AG04450 (cell line): ENCODE measurements around the gene ATOSB. TPM values are rescaled to one million over a fixed set of nuclear protein-coding genes. Genes with fewer than 3 reads are reported as not detected.

Source experiments
- CTCF ChIA-PET: fragments of 300-600, 350-600 bp; formaldehyde crosslinking; extraction: SDS; loops from one replicate; lab custom pipeline; 2022; ENCODE audit warnings: antibody characterized with exemption, inconsistent platforms; lab: Charles Lee
- POLR2A ChIA-PET: fragments of 350-600 bp; formaldehyde crosslinking; extraction: SDS; loops from one replicate; lab custom pipeline; 2021; ENCODE audit warnings: antibody characterized with exemption, inconsistent platforms; lab: Yijun Ruan, JAX
- DNase-seq: peaks from one replicate; pipeline ENCODE4 v3.0.0-alpha.2; 2011; ENCODE audit warnings: low read depth, low spot score
- H3K27ac ChIP-seq: one replicate; pipeline ENCODE4 v1.5.1; 2012; ENCODE audit warnings: low read depth, low read length, control low read depth
- H3K27me3 ChIP-seq: one replicate; pipeline ENCODE4 v1.6.0; 2012; ENCODE audit warnings: low read length; ENCODE audit not compliant: control insufficient read depth, insufficient read depth
- H3K4me3 ChIP-seq: 2 replicates; pipeline ENCODE4 v1.5.1; 2011; ENCODE audit warnings: mild to moderate bottlenecking, low read depth, low read length, control low read depth
- H3K9me3 ChIP-seq: 2 replicates; pipeline ENCODE4 v1.5.1; 2012; ENCODE audit warnings: low read length; ENCODE audit not compliant: control insufficient read depth, insufficient read depth
- CTCF ChIP-seq: IDR thresholded peaks from 2 replicates; pipeline ENCODE4 v1.5.1; 2011; ENCODE audit warnings: low read depth, low read length, control low read depth, inconsistent platforms
- polyA plus RNA-seq: library from polyadenylated mRNA; depleted of rRNA; stranded (reverse); fragments of >200 nt; gene quantifications from 2 replicates; pipeline ENCODE4 v1.2.3, GENCODE V29; 2011

ATOSB gene
- polyA plus RNA-seq, 1 experiment = 20.4 TPM

- Histone ChIP-seq H3K4me3 (no peak overlapping the region), H3K27ac (no peak overlapping the region), H3K9me3 (no peaks in the 10 kb centered on the region), H3K27me3 (no peaks in the 10 kb centered on the region)
- no peak for DNase-seq
- ChIA-PET POLR2A (no interaction called here), CTCF (no interaction called here)
- TF ChIP-seq CTCF = no peak
Measured at GRCh38 chr9:35089434-35089833, 26.2 kb downstream of the ATOSB start.

- TF ChIP-seq CTCF = no peak
- POLR2A ChIA-PET = no interaction called here
- CTCF ChIA-PET = interaction anchor here (1.0 kb wide), 1 partner anchor 12 kb away, joined by 3 read pairs; no protein-coding TSS in a partner anchor
Measured at GRCh38 chr9:35085078-35085477, 30.6 kb downstream of the ATOSB start.

GRCh38 chr9:35079426-35080341 lies 36.0 kb downstream of the ATOSB start, which contains the start of gene FANCG:
TSS of gene FANCG (minus strand) at chr9:35079942. CDS start at chr9:35079524, 418 bp downstream.
- no peak for TF ChIP-seq CTCF
- Histone ChIP-seq H3K9me3 (no peaks in the 10 kb centered on the region), H3K27ac (peak within 1 kb of the TSS; percentile 47), H3K27me3 (no peaks in the 10 kb centered on the region), H3K4me3 (peak within 1 kb of the TSS; percentile 81)
- CTCF ChIA-PET = interaction anchor here (0.7 to 2.6 kb wide), 6 partner anchors 15 to 445 kb away, joined by 3 to 15 read pairs (median 10); partner anchors contain the start of genes PIGO and STOML2
- POLR2A ChIA-PET = interaction anchor here (0.6 to 1.4 kb wide), 6 partner anchors 7 to 45 kb away, joined by 3 to 12 read pairs (median 7); partner anchors contain the start of genes STOML2 and VCP
- peak; percentile 69 for DNase-seq

More at GRCh38 chr9:35085078-35085477, 30.6 kb downstream of the ATOSB start:
- H3K27me3 ChIP-seq = no peaks in the 10 kb centered on the region
- no peaks in the 10 kb centered on the region for H3K9me3 ChIP-seq
- no peak for DNase-seq
- H3K4me3 ChIP-seq = no peak overlapping the region
- H3K27ac ChIP-seq = no peak overlapping the region

GRCh38 chr9:35079041-35079425 lies 36.6 kb downstream of the ATOSB start:
- Histone ChIP-seq H3K4me3 (peak overlapping the region; percentile 81), H3K9me3 (no peaks in the 10 kb centered on the region), H3K27me3 (no peaks in the 10 kb centered on the region), H3K27ac (no peak overlapping the region)
- no peak for DNase-seq
- CTCF ChIA-PET = interaction anchor here (2.4 to 2.6 kb wide), 3 partner anchors 18 to 179 kb away, joined by 11 to 15 read pairs (median 11); partner anchors contain the start of gene PIGO
- POLR2A ChIA-PET = interaction anchor here (0.7 to 1.4 kb wide), 4 partner anchors 9 to 33 kb away, joined by 3 to 11 read pairs (median 6); partner anchors contain the start of gene STOML2
- TF ChIP-seq CTCF = no peak
